Measurements from ENCODE around the gene C11orf58. TPM values are rescaled to one million over a fixed set of nuclear protein-coding genes. Genes with fewer than 3 reads are reported as not detected.

Gene C11orf58
- total RNA-seq, 1 donor: 205 TPM

GRCh38 chr11:16787035-16787742, 48.7 kb downstream of the C11orf58 start:
- Histone ChIP-seq H3K27me3 (ENCODE audit: insufficient read depth, low read length) (no peaks in the 10 kb centered on the region), H3K4me1 (ENCODE audit: insufficient read depth, low read length) (peaks cover 27% of the 10 kb centered on the region), H3K4me3 (ENCODE audit: low read length) (no peak overlapping the region), H3K9me3 (ENCODE audit: low read depth, low read length) (no peaks in the 10 kb centered on the region)

GRCh38 chr11:16788141-16789062, 50.0 kb downstream of the C11orf58 start:
- Histone ChIP-seq H3K4me1 (ENCODE audit: insufficient read depth, low read length) (peaks cover 32% of the 10 kb centered on the region), H3K9me3 (ENCODE audit: low read depth, low read length) (no peaks in the 10 kb centered on the region), H3K27me3 (ENCODE audit: insufficient read depth, low read length) (no peaks in the 10 kb centered on the region), H3K4me3 (ENCODE audit: low read length) (no peak overlapping the region)

GRCh38 chr11:16789063-16789420, 50.6 kb downstream of the C11orf58 start:
- Histone ChIP-seq H3K4me1 (ENCODE audit: insufficient read depth, low read length) (peaks cover 32% of the 10 kb centered on the region), H3K27me3 (ENCODE audit: insufficient read depth, low read length) (no peaks in the 10 kb centered on the region), H3K4me3 (ENCODE audit: low read length) (no peak overlapping the region), H3K9me3 (ENCODE audit: low read depth, low read length) (no peaks in the 10 kb centered on the region)

- Histone ChIP-seq H3K27me3 (ENCODE audit: insufficient read depth, low read length) (no peaks in the 10 kb centered on the region), H3K9me3 (ENCODE audit: low read depth, low read length) (no peaks in the 10 kb centered on the region), H3K4me3 (ENCODE audit: low read length) (no peak overlapping the region), H3K4me1 (ENCODE audit: insufficient read depth, low read length) (peaks cover 37% of the 10 kb centered on the region)
Observed at GRCh38 chr11:16789560-16790485, 51.4 kb downstream of the C11orf58 start.

- H3K4me1 ChIP-seq (ENCODE audit: insufficient read depth, low read length): peaks cover 42% of the 10 kb centered on the region
- H3K9me3 ChIP-seq (ENCODE audit: low read depth, low read length): no peaks in the 10 kb centered on the region
- no peaks in the 10 kb centered on the region for H3K27me3 ChIP-seq (ENCODE audit: insufficient read depth, low read length)
- no peak overlapping the region for H3K4me3 ChIP-seq (ENCODE audit: low read length)
Observed at GRCh38 chr11:16790486-16791190, 52.2 kb downstream of the C11orf58 start.

- peaks cover 43% of the 10 kb centered on the region for H3K4me1 ChIP-seq (ENCODE audit: insufficient read depth, low read length)
- no peaks in the 10 kb centered on the region for H3K9me3 ChIP-seq (ENCODE audit: low read depth, low read length)
- H3K4me3 ChIP-seq (ENCODE audit: low read length): no peak overlapping the region
- no peaks in the 10 kb centered on the region for H3K27me3 ChIP-seq (ENCODE audit: insufficient read depth, low read length)
Observed at GRCh38 chr11:16791191-16791961, 52.9 kb downstream of the C11orf58 start.

- no peak overlapping the region for H3K4me3 ChIP-seq (ENCODE audit: low read length)
- H3K9me3 ChIP-seq (ENCODE audit: low read depth, low read length): no peaks in the 10 kb centered on the region
- H3K4me1 ChIP-seq (ENCODE audit: insufficient read depth, low read length): peaks cover 43% of the 10 kb centered on the region
- H3K27me3 ChIP-seq (ENCODE audit: insufficient read depth, low read length): no peaks in the 10 kb centered on the region
Observed at GRCh38 chr11:16792426-16792825, 54.0 kb downstream of the C11orf58 start.

- Histone ChIP-seq H3K4me1 (ENCODE audit: insufficient read depth, low read length) (peaks cover 43% of the 10 kb centered on the region), H3K4me3 (ENCODE audit: low read length) (no peak overlapping the region), H3K9me3 (ENCODE audit: low read depth, low read length) (no peaks in the 10 kb centered on the region), H3K27me3 (ENCODE audit: insufficient read depth, low read length) (no peaks in the 10 kb centered on the region)
Observed at GRCh38 chr11:16793009-16793408, 54.6 kb downstream of the C11orf58 start.

- H3K4me3 ChIP-seq (ENCODE audit: low read length): no peak overlapping the region
- peaks cover 43% of the 10 kb centered on the region for H3K4me1 ChIP-seq (ENCODE audit: insufficient read depth, low read length)
- no peaks in the 10 kb centered on the region for H3K9me3 ChIP-seq (ENCODE audit: low read depth, low read length)
- H3K27me3 ChIP-seq (ENCODE audit: insufficient read depth, low read length): no peaks in the 10 kb centered on the region
Observed at GRCh38 chr11:16793511-16793910, 55.1 kb downstream of the C11orf58 start.

GRCh38 chr11:16794047-16794818, 55.8 kb downstream of the C11orf58 start:
- Histone ChIP-seq H3K4me1 (ENCODE audit: insufficient read depth, low read length) (peaks cover 43% of the 10 kb centered on the region), H3K9me3 (ENCODE audit: low read depth, low read length) (no peaks in the 10 kb centered on the region), H3K27me3 (ENCODE audit: insufficient read depth, low read length) (no peaks in the 10 kb centered on the region), H3K4me3 (ENCODE audit: low read length) (no peak overlapping the region)

GRCh38 chr11:16795146-16795545, 56.7 kb downstream of the C11orf58 start:
- Histone ChIP-seq H3K4me3 (ENCODE audit: low read length) (no peak overlapping the region), H3K27me3 (ENCODE audit: insufficient read depth, low read length) (no peaks in the 10 kb centered on the region), H3K9me3 (ENCODE audit: low read depth, low read length) (no peaks in the 10 kb centered on the region), H3K4me1 (ENCODE audit: insufficient read depth, low read length) (peaks cover 41% of the 10 kb centered on the region)

GRCh38 chr11:16796311-16796710, 57.9 kb downstream of the C11orf58 start:
- H3K4me1 ChIP-seq (ENCODE audit: insufficient read depth, low read length): peaks cover 30% of the 10 kb centered on the region
- no peaks in the 10 kb centered on the region for H3K27me3 ChIP-seq (ENCODE audit: insufficient read depth, low read length)
- H3K4me3 ChIP-seq (ENCODE audit: low read length): no peak overlapping the region
- no peaks in the 10 kb centered on the region for H3K9me3 ChIP-seq (ENCODE audit: low read depth, low read length)

GRCh38 chr11:16797776-16798175, 59.3 kb downstream of the C11orf58 start:
- H3K4me3 ChIP-seq (ENCODE audit: low read length): no peak overlapping the region
- H3K4me1 ChIP-seq (ENCODE audit: insufficient read depth, low read length): peaks cover 20% of the 10 kb centered on the region
- no peaks in the 10 kb centered on the region for H3K27me3 ChIP-seq (ENCODE audit: insufficient read depth, low read length)
- H3K9me3 ChIP-seq (ENCODE audit: low read depth, low read length): no peaks in the 10 kb centered on the region

All from mononuclear cell (primary cell).